Bronchial epithelial cell (primary cell): ENCODE measurements around the gene G3BP1. TPM values are rescaled to one million over a fixed set of nuclear protein-coding genes. Genes with fewer than 3 reads are reported as not detected.

ENCODE experiments used
- DNase-seq: peaks from one replicate; pipeline ENCODE4 v3.0.0-alpha.2; 2010; ENCODE audit warnings: low read depth
- FAIRE-seq: peaks from 2 replicates; lab custom pipeline; 2011; peaks lifted over from hg19 to GRCh38; lab: Jason Lieb, UNC
- H3K27me3 ChIP-seq: 2 replicates; pipeline ENCODE4 v1.5.1; 2011; ENCODE audit warnings: low read length; ENCODE audit not compliant: control insufficient read depth, insufficient read depth
- H3K36me3 ChIP-seq: 2 replicates; pipeline ENCODE4 v1.5.1; 2011; ENCODE audit warnings: low read length; ENCODE audit not compliant: control insufficient read depth, insufficient read depth
- H3K4me3 ChIP-seq: 2 replicates; pipeline ENCODE4 v1.5.1; 2011; ENCODE audit warnings: mild to moderate bottlenecking, low read depth, low read length, control low read depth
- total RNA-seq: library from RNA; depleted of rRNA; stranded (reverse); fragments of >200 nt; gene quantifications from 2 replicates; pipeline ENCODE4 v1.2.1, GENCODE V29; 2014
- TF ChIP-seq, protein P1 (sequence below): IDR thresholded peaks from 2 replicates; pipeline ENCODE4 v1.5.1; 2011; ENCODE audit warnings: mild to moderate bottlenecking, moderate library complexity, low read length, control low read depth, inconsistent platforms; ENCODE audit not compliant: insufficient read depth, severe bottlenecking

Gene G3BP1
- total RNA-seq, 1 donor from 2014 or later = 242 TPM

DNA sequence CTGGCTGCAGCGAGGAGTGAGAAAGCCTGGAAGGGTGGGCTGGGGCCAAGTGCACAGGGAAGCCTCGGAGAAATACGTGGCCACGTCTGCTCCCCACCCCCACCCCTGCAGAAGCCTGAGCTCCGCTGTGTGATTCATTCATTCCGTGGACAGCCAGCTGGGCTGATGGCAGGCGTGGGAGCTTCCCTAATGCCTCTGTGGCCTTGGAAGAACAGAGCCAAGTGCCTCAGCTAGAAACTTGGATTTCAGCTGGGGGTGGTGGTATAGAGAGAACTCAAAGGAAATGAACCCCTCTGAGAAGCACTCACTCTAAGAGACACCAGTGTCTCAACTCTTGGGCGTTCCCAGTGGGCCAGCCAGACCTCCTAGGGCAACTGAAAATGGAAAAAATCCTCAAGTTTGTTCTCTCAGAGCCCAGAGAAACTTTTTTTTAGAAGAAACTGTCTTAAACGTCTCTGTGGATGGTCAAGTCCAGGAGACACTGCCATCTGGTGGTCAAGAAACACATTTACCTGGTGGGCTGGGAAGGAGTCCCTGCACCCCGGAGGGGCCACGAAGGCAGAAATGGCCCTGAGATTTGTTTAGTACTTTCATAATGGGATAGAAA is 31.3 kb upstream of the G3BP1 start:
- no peak for FAIRE-seq
- Histone ChIP-seq H3K36me3 (no peaks in the 10 kb centered on the region), H3K4me3 (no peak overlapping the region), H3K27me3 (no peaks in the 10 kb centered on the region)
- DNase-seq = peak; percentile 59
- TF ChIP-seq, protein P1, sequence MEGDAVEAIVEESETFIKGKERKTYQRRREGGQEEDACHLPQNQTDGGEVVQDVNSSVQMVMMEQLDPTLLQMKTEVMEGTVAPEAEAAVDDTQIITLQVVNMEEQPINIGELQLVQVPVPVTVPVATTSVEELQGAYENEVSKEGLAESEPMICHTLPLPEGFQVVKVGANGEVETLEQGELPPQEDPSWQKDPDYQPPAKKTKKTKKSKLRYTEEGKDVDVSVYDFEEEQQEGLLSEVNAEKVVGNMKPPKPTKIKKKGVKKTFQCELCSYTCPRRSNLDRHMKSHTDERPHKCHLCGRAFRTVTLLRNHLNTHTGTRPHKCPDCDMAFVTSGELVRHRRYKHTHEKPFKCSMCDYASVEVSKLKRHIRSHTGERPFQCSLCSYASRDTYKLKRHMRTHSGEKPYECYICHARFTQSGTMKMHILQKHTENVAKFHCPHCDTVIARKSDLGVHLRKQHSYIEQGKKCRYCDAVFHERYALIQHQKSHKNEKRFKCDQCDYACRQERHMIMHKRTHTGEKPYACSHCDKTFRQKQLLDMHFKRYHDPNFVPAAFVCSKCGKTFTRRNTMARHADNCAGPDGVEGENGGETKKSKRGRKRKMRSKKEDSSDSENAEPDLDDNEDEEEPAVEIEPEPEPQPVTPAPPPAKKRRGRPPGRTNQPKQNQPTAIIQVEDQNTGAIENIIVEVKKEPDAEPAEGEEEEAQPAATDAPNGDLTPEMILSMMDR = peak; percentile 68

DNA sequence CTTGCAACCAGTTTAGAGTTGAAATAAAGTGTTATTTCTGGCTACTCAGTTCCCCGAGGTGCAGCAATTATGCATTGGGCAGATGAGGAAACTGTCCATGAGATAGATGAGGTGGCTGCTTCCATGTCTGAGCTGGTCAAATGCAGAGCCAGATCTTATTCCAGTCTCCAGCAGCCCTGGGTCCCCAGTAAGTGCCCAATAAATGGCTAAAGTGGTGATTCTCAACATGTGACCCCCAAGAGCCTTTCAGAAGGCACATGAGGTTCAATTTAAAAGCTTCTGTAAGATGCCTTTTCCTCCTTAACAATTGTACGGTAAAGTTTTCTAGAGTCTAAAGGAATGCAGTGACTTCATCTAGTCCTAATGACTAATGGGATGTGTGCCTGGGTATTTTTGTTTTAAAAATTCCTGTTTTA is 30.8 kb upstream of the G3BP1 start:
- Histone ChIP-seq H3K36me3 (no peaks in the 10 kb centered on the region), H3K4me3 (no peak overlapping the region), H3K27me3 (no peaks in the 10 kb centered on the region)
- TF ChIP-seq, protein P1 = no peak
- no peak for FAIRE-seq
- DNase-seq = peak; percentile 76

DNA sequence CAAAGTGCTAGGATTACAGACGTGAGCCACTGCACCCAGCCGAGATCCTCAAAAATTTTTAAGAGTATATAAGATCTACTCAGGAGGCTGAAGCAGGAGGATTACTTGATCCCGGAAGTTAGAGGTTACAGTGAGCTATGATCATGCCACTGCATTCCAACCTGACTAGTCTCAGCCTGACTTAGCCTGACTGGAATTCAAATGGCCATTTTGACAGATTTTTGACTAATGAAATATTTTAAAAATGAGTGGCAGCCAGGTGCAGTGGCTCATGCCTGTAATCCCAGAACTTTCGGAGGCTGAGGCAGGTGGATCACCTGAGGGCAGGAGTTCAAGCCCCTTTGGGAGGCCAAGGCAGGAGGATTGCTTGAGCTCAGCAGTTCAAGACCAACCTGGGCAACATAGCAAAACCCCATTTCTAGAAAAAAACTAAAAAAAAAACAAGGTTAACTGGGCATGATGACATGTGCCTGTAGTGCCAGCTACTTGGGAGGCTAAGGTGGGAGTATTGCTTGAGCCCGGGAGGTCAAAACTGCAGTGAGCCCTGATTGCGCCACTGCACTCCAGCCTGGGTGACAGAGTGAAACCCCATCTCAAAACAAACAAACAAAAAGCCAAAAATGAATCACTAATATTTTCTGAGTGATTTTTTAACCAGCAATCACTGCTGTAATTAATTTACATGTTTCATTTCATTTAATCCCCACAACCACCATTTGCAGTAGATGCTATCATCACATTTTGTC is 29.9 kb upstream of the G3BP1 start:
- peak; percentile 93 for DNase-seq
- FAIRE-seq = no peak
- H3K27me3 ChIP-seq = no peaks in the 10 kb centered on the region
- no peak overlapping the region for H3K4me3 ChIP-seq
- H3K36me3 ChIP-seq = no peaks in the 10 kb centered on the region
- TF ChIP-seq, protein P1 = no peak

- TF ChIP-seq, protein P1 = peak; percentile 59
- DNase-seq = peak; percentile 47
- no peak for FAIRE-seq
- Histone ChIP-seq H3K27me3 (no peaks in the 10 kb centered on the region), H3K4me3 (no peak overlapping the region), H3K36me3 (no peaks in the 10 kb centered on the region)
Measured at GRCh38 chr5:151742870-151743294, 28.9 kb upstream of the G3BP1 start.

- Histone ChIP-seq H3K36me3 (no peaks in the 10 kb centered on the region), H3K27me3 (no peaks in the 10 kb centered on the region), H3K4me3 (no peak overlapping the region)
- TF ChIP-seq, protein P1 = no peak
- FAIRE-seq (no peak), DNase-seq (no peak)
Measured at GRCh38 chr5:151743530-151743929, 28.2 kb upstream of the G3BP1 start.
